HepG2 (cell line): ENCODE measurements around the gene MYADML2. TPM values are rescaled to one million over a fixed set of nuclear protein-coding genes. Genes with fewer than 3 reads are reported as not detected.
A peak's percentile ranks its signal among the peaks of the same experiment; 100 is the strongest.

ENCODE experiments used
- ELF1 ChIP-seq: sonication (generic); formaldehyde crosslinking; IDR thresholded peaks from 2 replicates; pipeline ENCODE4 v1.4.0; 2020; ENCODE audit warnings: missing genetic modification reagents
- HNF1B ChIP-seq: sonication (generic); formaldehyde crosslinking; IDR thresholded peaks from 2 replicates; pipeline ENCODE4 v1.5.1; 2020; ENCODE audit warnings: mild to moderate bottlenecking, moderate library complexity, missing genetic modification reagents
- NFIB ChIP-seq: sonication (generic); formaldehyde crosslinking; IDR thresholded peaks from 2 replicates; pipeline ENCODE4 v1.9.0; 2021; ENCODE audit warnings: missing genetic modification reagents, mild to moderate bottlenecking, borderline replicate concordance
- PHF20 ChIP-seq: sonication (generic); formaldehyde crosslinking; IDR thresholded peaks from 2 replicates; pipeline ENCODE4 v1.5.0; 2020; ENCODE audit warnings: mild to moderate bottlenecking, missing genetic modification reagents
- POGZ ChIP-seq: sonication (generic); formaldehyde crosslinking; IDR thresholded peaks from 2 replicates; pipeline ENCODE4 v1.4.0; 2020; ENCODE audit warnings: mild to moderate bottlenecking, missing genetic modification reagents
- SOX5 ChIP-seq: IDR thresholded peaks from 2 replicates; pipeline ENCODE4 v1.6.1; 2016; ENCODE audit warnings: borderline replicate concordance
- THAP8 ChIP-seq: sonication (generic); formaldehyde crosslinking; IDR thresholded peaks from 2 replicates; pipeline ENCODE4 v1.5.1; 2020; ENCODE audit warnings: missing genetic modification reagents, mild to moderate bottlenecking, borderline replicate concordance
- ZBTB1 ChIP-seq: sonication (generic); formaldehyde crosslinking; IDR thresholded peaks from 2 replicates; pipeline ENCODE4 v1.4.0; 2020; ENCODE audit warnings: missing genetic modification reagents, borderline replicate concordance
- ZEB1 ChIP-seq: IDR thresholded peaks from 2 replicates; pipeline ENCODE4 v1.6.1; 2012; ENCODE audit warnings: mild to moderate bottlenecking, low read depth, inconsistent platforms; ENCODE audit not compliant: insufficient replicate concordance
- ZKSCAN8 ChIP-seq: IDR thresholded peaks from 2 replicates; pipeline ENCODE4 v1.6.1; 2016; ENCODE audit warnings: borderline replicate concordance, missing genetic modification reagents, missing compliant biosample characterization
- ZNF263 ChIP-seq: sonication (generic); formaldehyde crosslinking; IDR thresholded peaks from 2 replicates; pipeline ENCODE4 v1.4.0; 2020; ENCODE audit warnings: missing genetic modification reagents
- ZNF296 ChIP-seq: sonication (generic); formaldehyde crosslinking; conservative IDR thresholded peaks from 2 replicates; pipeline ENCODE4 v1.5.0; 2020; ENCODE audit warnings: mild to moderate bottlenecking, missing genetic modification reagents
- ZNF570 ChIP-seq: sonication (generic); formaldehyde crosslinking; IDR thresholded peaks from 2 replicates; pipeline ENCODE4 v1.4.0; 2020; ENCODE audit warnings: mild to moderate bottlenecking, missing genetic modification reagents, borderline replicate concordance
- ZNF646 ChIP-seq: sonication (generic); formaldehyde crosslinking; IDR thresholded peaks from 2 replicates; pipeline ENCODE4 v1.9.0; 2021; ENCODE audit warnings: mild to moderate bottlenecking, missing genetic modification reagents
- ZNF652 ChIP-seq: IDR thresholded peaks from 2 replicates; pipeline ENCODE4 v1.6.1; 2016; ENCODE audit warnings: low read depth, borderline replicate concordance
- ZNF674 ChIP-seq: sonication (generic); formaldehyde crosslinking; IDR thresholded peaks from 2 replicates; pipeline ENCODE4 v1.5.0; 2020; ENCODE audit warnings: low read depth, mild to moderate bottlenecking, missing genetic modification reagents
- ZNF776 ChIP-seq: sonication (generic); formaldehyde crosslinking; IDR thresholded peaks from 2 replicates; pipeline ENCODE4 v1.4.0; 2020; ENCODE audit warnings: mild to moderate bottlenecking, missing genetic modification reagents
- ZUFSP ChIP-seq: sonication (generic); formaldehyde crosslinking; IDR thresholded peaks from 2 replicates; pipeline ENCODE4 v1.9.0; 2021; ENCODE audit warnings: missing genetic modification reagents, mild to moderate bottlenecking, borderline replicate concordance
- polyA plus RNA-seq, 8 experiments: library from polyadenylated mRNA; depleted of rRNA in 3 of 8; stranded (reverse) in 7 of 8; unstranded in 1 of 8; fragments of >200 nt; fragmentation: Illumina TruSeq in 4 of 8; extraction: Trizol in 4 of 8; gene quantifications; 2 replicates each; pipeline versions ENCODE4 v1.2.1 to v1.2.3, GENCODE V29; 2011 to 2016; ENCODE audit warnings: low read depth in 4 of 8, missing spikeins in 1 of 8, mixed read lengths in 1 of 8; ENCODE audit not compliant: insufficient read depth in 1 of 8
- total RNA-seq, 5 experiments: library from RNA; depleted of rRNA; stranded (reverse); fragments of >200 nt; fragmentation: Illumina TruSeq; extraction: Trizol; gene quantifications; 2 replicates each; pipeline ENCODE4 v1.2.3, GENCODE V29; 2016; ENCODE audit warnings: low read depth in 1 of 5

MYADML2 gene
- total and polyA plus RNA-seq, 2 of the 13 experiments (the other 11 are each of a cell fraction or from before 2014, with no cell fraction given) = not detected

GRCh38 chr17:81967533-81968395, 20.7 kb upstream of the MYADML2 start (continued):
- no peak for TF ChIP-seq ZNF646 (CRISPR knock-in tag)
- no peak; the same call in none of the 2 replicates for TF ChIP-seq SOX5
- peak; percentile 16 for TF ChIP-seq ZEB1
- 0 out of 2 replicates have a peak, but pooled peaks have one; percentile 69 for TF ChIP-seq ZNF570
- no peak for TF ChIP-seq ZUFSP (CRISPR knock-in tag)
- peak; percentile 54; the same call in 1 of the 2 replicates for TF ChIP-seq PHF20 (CRISPR knock-in tag)
- TF ChIP-seq ZBTB1 (CRISPR knock-in tag) = no peak; the same call in 1 of the 2 replicates
- peak; percentile 80 for TF ChIP-seq POGZ (CRISPR knock-in tag)
- peak; percentile 65; the same call in 1 of the 2 replicates for TF ChIP-seq ZKSCAN8 (CRISPR knock-in tag)
- TF ChIP-seq THAP8 (CRISPR knock-in tag) = 0 out of 2 replicates have a peak, but pooled peaks have one; percentile 65
- TF ChIP-seq ZNF776 (CRISPR knock-in tag) = peak; percentile 94; the same call in 1 of the 2 replicates
- TF ChIP-seq ZNF263 (CRISPR knock-in tag) = peak; percentile 72; the same call in 1 of the 2 replicates
- peak; percentile 71; the same call in 1 of the 2 replicates for TF ChIP-seq ZNF652 (CRISPR knock-in tag)
- TF ChIP-seq NFIB = no peak
- TF ChIP-seq HNF1B (CRISPR knock-in tag) = peak; percentile 83
- no peak; the same call in 1 of the 2 replicates for TF ChIP-seq ZNF296 (CRISPR knock-in tag)
- TF ChIP-seq ZNF674 (CRISPR knock-in tag) = peak; percentile 80
- peak; percentile 55; the same call in 1 of the 2 replicates for TF ChIP-seq ELF1 (CRISPR knock-in tag)
